ELF-1 (cell line): ENCODE data around the gene YBEY.
A peak's percentile ranks its signal among the peaks of the same experiment; 100 is the strongest.
"Not testable (repeated sequence)": the region's sequence is repeated elsewhere in the genome, so short reads cannot be mapped to it uniquely, and the experiment has no call there.

Source experiments
- DNase-seq: peaks from one replicate; pipeline ENCODE4 v3.0.0-alpha.2; 2016; ENCODE audit warnings: low read depth, low spot score

The YBEY gene

DNA sequence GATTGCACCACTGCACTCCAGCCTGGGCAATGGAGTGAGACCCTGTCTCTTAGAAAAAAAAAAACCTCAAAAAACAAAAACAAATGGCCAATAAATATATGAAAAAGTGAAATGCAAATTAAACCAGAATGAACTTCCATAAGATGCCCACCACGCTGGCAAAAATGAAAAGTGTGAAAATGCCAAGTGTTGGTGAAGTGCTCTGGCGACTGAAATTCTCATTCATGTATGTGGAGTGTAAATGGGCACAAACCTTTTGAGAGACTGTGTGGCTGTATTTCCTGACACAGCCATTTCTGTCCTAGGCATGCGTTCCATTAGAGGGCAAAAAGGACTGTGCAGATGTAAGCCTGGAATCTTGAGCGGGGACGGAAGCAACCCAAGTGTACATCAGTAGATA lies 18.3 kb downstream of the YBEY start:
- DNase-seq = no peak

DNA sequence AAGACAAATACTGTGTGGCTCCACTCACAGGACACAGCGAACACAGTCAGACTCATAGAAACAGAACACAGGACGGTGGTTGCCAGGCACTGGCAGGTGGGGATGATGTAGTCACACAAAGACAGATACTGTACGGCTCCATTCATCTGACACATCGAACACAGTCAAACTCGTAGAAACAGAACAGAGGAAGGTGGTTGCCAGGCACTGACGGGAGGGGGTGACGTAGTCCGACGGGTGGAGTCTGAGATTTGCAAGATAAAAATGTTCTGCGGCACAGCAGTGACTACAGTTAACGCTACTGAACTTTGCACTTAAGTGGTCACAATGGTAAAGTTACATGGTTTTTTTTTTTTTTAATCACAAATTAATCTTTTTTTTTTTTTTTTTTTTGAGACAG lies 18.8 kb downstream of the YBEY start:
- DNase-seq = no peak

DNA sequence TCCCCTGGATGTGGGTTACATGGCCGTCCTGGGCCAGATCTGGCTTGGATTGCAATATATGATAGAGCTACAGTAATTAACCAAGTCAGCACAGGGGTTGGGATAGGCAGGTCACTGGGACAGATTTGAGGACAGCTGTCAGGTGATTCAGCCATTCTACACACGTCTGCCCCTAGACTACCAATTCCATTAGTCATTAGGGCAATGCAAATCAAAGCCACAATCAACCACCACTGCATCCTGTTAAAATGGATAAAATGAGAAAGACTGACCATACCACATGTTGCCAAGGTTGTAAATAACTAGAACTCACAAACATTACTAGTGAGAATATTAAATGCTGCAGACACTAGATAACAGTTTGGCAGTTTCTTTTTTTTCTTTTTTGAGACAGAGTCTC lies 21.5 kb downstream of the YBEY start:
- DNase-seq = no peak

DNA sequence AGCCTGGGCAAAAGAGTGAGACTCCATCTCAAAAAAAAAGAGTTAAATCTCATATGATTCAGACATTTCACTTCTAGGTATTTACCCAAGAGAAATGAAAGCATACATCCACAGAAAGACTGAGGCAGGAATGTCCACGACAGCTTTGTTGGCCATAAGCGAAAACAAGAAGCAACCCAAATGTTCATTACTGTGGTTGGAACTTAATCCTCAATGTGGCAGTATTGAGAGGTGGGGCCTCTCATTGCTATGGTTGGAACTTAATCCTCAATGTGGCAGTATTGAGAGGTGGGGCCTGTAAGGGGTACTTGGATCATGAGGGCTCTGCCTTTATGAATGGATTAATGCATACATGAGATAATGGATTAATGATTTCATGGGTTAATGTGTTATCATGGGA lies 22.3 kb downstream of the YBEY start:
- no peak for DNase-seq

DNA sequence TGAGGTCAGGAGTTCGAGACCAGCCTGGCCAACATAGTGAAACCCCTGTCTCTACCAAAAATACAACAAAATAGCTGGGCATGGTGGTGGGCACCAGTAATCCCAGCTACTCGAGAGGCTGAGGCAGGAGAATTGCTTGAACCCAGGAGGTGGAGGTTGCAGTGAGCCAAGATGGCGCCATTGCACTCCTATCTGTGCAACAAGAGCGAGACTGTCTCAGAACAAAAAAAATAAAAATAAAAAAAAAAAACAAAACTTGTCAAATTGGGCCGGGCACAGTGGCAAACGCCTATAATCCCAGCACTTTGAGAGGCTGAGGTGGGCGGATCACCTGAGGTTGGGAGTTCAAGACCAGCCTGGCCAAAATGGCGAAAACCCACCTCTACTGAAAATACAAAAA lies 24.1 kb downstream of the YBEY start:
- not testable (repeated sequence) for DNase-seq

DNA sequence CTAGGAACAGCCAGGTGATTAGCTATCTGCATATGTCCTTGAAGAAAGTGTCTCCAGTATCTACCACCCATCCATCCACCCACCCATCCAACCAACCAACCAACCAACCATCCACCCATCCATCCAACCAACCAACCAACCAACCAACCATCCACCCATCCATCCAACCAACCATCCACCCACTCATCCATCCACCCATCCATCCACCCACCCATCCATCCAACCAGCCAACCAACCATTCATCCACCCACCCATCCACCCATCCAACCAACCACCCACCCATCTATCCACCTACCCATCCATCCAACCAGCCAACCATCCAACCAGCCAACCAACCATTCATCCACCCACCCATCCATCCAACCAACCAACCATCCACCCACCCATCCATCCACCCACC lies 25.4 kb downstream of the YBEY start:
- DNase-seq = no peak

DNA sequence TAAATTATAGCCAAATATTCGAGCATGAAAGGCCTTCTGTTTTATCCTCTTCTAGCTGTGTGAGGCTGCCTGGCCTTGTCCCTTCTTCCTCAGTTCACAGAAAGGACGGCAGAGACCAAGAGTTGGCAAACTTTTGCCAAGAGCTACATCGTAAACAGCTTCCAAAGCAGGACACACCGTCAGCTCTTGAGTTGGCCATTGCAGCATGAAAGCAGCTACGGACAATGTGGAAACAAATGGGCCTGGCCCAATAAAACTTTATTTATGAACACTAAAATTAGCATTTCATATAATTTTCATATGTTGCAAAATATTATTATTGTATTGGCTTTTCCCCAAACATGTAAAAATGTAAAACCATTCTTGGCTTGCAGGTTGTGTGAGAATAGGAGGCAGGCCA lies 26.8 kb downstream of the YBEY start:
- no peak for DNase-seq

DNA sequence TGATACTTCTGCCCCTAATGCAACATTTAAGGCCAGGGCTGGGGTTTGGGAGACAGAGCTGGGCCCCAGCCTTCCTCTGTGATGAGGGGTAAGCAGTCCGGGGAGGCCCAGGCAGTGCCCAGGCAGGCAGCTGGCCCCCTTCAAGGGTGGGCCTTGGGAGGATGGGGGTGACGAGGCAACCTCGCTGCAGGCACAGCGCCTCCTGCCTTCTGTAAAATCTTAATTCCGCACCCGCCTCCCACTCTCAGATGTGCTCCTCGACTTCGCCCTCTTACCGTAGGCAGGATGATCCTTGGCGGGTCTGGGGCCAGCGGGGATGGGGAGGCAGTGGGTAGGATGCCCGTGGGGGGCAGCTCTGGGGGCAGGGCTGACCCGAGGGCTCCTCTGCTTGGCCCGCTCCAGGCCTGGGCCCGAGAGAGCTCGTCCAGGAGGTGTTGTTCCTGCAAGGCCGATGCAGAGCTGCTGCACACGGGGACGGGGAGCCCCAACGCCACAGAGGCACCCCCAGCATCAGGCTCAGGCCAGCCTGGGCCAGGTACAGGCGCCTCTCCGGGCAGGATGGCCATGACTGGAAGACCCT lies 28.4 kb downstream of the YBEY start:
- DNase-seq = no peak

DNA sequence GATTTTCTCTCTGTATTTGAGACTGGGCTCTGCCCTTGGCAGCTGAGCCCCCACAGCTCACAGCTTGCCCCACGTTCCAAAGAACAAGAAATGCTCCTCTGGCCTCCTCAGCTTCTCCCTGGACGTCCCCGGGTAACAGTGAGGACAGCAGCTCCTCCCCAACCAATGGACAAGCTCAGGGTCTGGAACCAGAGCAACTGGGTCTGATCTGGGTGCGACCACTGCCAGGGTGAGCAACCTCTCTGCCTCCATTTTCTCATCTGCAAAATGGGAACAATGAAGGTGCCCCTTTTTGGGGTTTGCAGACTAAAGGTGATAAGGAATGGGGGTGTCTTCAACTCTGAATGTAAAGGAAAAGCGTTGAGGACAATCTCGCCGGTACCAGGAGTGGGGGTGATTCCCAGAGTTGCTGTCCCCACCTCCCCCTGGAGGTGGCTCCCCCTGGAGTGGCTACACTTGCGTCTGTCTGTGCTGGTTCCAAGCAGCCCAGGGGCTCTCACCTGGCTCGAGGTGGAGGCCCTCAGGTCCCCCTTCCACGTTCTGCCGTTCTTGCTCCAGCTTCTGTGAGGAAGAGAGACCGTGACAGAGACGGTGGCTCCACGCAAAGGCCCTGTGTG lies 30.7 kb downstream of the YBEY start:
- no peak for DNase-seq

DNA sequence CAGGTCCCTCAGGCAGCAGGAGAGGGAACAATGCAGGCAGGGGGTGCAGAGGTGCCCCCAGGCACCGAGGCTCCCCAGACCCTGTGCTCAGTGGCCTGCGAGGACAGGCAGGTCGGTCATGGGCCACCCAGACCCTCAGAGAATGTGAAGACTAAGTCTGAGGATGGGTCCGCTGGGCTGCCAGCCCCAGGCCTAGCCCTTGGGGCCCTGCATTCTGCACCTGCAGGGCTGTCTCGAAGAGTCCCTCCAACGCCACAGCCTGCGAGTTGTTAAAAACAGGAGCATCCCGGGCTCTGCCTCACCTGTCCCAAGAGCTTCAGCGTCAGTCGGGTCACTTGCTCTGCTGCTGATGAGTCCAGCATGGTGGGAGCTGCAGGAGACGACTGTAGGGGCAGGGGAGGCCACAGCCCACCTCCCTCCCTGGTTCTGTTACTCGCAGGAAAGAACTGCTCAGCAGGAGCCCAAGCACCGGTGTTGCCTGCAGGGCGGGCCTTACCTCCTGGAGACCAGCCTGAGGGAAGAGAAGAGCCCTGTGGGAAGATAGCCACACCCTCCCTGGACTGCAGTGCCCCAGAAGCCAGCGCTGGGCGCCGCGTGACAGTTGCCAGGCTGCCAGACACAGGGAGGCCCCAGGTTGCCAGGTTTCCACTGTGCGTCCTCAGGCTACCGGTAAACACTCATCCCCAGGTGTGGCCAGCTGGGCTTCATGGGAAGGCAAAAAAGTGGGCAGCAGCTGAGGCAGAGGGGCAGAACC lies 31.7 kb downstream of the YBEY start:
- DNase-seq = peak; percentile 51

DNA sequence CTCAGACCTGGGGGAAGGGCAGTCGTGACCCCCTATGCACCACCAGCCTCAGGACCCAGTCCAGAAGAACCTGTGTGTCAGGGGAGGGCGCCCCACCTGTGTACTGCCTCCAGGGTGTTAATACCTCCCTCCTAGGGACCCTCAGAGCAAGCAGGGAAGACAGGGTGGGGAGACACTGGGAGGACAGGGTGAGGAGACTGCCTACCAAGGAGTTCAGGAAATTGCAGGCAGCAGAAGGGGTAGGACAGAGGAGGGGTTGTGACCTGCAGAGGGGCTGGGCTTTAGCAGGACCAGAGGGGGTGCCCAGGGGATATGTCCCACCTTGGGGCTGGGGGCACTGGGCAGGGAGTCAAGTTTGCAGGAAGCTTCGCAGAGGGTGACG lies 32.3 kb downstream of the YBEY start:
- no peak for DNase-seq

DNA sequence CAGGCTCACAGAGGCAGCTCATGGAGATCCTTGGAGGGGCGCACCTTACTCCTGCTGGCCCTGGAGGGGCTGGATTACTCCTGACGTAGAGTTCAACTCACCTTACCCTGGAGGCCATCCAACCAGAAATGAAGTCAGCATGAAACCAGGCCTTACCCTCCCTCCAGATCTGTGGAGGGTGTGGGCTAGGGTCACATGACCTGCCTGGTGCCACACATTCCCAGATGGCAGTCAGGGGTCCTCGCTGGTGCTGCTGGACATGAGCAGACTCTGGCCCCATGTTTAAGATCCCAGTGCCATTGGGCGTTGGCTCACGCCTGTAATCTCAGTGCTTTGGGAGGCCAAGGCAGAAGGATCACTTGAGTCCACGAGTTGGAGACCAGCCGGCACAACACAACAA lies 33.0 kb downstream of the YBEY start:
- DNase-seq = no peak

DNA sequence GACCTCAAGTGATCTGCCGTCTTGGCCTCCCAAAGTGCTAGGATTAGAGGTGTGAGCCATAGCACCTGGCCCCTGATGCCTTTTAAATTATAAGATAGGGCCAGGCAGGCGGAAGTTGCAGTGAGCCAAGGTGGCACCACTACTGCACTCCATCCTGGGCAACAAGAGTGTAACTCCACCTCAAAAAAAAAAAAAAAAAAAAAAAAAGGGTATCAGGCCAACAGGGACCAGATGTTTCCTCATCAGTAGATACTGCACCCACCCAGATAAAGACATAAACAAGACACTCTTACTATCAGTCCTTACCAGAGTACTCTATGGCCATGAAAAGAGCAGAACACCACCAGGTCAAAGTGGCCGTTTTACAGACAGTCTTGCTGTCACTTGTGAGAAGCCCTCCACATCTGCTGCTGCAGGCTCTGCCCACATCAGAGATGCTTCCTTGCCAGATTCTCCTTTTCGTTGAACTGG lies 34.2 kb downstream of the YBEY start:
- DNase-seq = no peak

DNA sequence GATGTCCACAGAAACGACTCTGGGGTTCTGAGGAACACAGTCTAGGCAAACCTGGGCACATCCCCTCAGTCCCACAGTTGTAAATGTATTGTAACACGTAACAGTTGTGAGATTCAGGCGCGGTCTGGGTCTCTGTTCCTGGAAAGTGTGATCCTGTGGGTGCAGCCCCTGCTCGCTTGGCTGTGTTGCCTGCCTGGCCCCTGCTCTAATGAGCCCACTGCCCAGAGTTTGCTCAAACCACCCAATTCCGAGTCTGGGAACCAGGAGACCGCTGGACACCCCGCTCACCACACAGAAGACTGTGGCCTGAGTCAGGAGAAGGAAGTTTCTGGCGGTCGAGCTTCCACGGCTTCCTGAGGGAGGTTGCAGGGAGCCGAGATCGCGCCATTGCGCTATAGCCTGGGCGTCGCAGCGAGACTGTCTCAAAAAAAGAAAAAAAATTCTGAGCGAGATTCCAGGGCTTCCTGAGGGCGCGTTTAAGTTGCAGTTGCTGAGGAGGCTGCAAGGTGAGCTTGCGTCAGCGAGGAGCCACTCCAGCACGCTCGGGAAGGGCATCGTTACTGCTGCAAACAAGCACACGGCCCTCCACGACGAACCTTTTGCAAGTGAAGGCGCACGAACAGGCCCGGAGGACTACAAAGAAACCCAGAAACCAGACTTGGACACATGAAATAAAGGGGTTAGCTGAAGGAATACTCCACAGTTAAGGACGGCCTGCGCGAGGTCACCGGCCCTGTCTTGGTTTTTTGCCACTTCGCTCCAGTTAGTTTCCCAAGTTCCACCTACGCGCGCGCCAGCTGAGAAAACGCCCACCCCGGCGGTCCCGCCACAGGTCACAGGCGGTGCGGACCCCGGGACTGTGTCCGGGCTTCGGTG lies 36.4 kb downstream of the YBEY start:
- DNase-seq = peak; percentile 50

DNA sequence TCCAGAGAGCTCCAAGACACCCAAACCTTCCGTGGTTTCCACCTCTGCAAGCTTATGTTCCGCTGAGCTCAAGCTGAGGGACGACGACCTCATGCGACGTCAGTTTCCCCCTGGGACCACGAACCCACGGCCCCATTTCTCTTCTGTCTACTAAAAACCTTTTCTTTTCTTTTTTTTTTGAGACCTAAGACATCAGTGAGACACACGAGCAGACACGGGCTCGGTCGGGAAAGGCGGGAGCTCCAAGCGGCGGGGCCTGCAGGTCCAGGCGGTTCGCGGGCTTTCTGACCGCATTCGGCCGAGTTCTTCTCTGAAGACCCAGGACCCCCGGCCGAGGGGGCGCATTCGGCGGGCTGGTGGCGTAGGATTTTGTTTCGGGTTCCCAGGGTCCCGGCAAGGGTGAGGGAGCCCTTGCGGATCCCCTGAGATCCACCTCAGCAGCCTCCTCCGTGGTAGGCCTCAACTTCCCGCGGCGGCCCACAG lies 37.1 kb downstream of the YBEY start:
- peak; percentile 25 for DNase-seq

DNA sequence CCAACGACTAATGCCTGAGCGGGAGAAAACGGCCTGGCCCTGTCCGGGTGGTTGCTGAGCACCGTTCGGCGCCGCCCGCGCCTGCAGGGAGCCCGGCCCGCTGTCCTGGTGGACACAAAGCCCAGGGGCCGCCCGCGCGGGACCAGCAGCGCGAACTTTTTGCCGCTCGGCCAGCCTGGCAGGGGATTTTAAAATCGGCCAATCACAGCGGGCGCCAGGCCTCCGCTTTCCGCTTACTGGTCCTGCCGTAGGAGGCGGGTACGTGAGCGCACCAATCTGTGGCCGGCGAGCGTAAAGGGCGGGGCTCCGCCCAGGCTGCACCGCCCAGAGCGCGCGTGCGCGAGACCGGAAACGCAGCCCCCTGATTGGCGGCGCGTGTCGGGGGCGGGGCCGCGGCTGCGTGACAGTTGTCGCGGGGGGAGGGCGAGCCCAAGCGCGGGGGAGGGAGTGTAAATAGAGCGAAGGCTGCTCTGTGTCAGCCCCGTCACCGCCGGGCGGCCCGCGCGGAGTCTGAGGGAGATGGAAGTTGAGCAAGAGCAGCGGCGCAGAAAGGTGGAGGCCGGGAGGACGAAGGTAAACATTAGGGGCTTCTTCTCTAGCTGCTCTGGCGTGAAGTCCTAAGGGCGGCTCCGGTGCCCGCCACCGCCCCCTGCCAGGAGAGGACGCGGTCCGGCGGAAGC lies 37.7 kb downstream of the YBEY start, which contains the start of the genes C21orf58 and PCNT:
C21orf58 (minus strand) TSS at position 161 of the 680 bp plus-strand sequence. CDS start 1,132 bp downstream, outside the sequence.
PCNT (plus strand) TSS at position 447 of the 680 bp plus-strand sequence; CDS start at position 520, 73 bp downstream.
- peak; percentile 99 for DNase-seq

DNA sequence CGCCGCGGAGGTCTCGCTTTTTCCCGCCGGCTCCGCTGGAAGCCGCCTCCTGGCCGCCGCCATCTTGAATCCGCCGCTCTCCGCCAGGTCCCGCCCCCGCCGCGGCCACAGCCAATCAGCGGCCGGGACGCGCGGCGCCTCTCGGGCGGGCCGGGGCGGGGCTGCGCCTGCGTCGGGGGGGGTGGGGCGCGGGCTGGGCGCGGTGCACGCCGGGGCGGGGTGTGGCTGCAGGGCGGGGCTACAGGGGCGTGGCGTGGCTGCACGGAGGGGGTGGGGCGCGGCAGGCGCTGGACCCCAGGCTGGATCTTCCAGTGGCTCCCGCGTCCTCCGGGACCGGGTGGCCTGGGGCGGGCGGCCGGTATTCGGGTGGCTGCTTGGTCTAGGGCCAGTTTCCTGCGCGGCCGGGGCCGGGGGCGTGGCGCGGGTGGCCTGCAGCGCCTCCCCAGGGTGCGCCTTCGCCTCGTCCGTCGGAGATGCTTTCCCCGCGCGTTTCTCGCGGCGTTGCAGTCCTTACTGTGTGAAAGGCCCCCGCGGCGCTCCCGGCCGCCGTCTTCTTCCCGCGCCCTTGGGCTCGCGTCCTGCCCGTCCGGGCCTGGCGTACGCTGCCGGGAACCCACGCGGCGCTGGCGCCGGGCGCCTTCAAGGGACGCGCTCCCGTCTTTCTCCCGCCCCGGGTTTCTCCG lies 38.4 kb downstream of the YBEY start:
- peak; percentile 88 for DNase-seq

DNA sequence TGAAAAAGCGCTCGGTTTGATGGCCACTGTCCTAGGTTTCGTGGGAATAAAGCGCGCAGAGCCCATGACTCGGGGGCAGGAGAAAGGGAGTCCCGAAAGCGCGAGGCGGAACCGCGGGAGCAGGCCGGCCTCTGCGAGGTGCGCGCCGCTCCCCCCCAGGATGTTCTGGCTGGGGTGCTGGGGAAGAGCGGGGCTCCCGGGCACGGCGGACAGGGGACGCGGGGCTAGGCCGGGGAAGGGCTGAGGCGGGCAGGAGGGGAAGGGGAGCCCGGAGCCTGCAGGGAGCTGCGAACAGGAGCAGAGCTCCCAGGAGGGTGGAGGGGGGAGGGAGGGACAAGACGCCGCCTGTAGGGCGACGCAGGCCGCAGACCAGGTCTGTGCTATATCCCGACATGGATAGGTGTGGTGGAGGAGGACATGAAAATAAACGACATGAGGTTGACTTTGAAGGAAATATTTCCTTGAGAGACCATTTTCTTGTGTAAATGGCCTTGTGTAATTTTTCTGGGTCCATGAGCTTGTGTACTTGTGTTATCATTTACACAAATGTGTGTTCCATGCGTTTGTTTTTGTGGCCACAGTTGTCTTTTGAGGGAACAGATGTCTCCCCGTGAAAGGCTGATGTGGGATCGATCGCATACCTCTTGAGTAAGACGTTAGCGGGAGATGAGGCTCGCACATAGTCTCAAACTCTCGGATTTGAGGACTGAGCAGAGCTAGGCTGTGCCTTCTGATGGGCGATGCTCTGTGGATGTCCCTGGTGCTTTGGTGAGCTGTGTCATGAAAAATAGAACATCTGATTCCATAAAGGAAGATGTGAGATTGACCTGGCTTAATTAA lies 39.2 kb downstream of the YBEY start:
- peak; percentile 75 for DNase-seq

DNA sequence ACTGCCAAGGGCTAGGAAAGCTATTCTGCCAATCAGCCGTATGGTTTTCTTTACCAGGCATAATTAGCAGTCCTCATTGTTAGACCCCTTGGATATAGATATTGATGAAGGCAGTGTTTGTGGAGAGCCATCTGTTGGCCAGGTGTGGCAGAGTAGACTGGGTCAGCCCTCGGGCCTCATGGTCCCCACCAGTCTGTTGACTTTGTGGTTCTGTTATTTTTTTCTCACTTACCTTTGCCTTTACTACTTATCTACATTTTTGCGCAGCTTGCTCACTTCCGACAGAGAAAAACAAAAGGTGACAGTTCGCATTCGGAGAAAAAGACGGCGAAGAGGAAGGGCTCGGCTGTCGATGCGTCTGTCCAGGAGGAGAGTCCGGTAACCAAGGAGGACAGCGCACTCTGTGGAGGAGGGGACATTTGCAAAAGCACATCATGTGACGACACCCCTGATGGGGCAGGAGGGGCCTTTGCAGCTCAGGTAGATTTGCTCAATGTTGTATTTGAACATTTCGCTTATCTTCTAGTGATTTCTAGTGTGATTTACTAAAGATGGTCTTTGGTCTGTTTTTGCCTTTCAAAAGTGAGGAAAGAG lies 40.1 kb downstream of the YBEY start:
- DNase-seq = no peak
